ENCODE measurements around the gene PRR5L.

PRR5L gene

GRCh38 chr11:36377759-36378564 is 81.9 kb downstream of the PRR5L start:
- no peak overlapping the region for H2AFZ ChIP-seq
- no peaks in the 10 kb centered on the region for H3K27me3 ChIP-seq (ENCODE audit: control insufficient read depth, insufficient read depth, low read length)
- no peaks in the 10 kb centered on the region for H3K9me3 ChIP-seq (ENCODE audit: control insufficient read depth, low read length)
- no peak for TF ChIP-seq CTCF (IDR thresholded peaks at IDR 0.05)
- H3K4me3 ChIP-seq (ENCODE audit: low read depth, low read length): peak overlapping the region; percentile 53
- no peaks in the 10 kb centered on the region for H3K36me3 ChIP-seq (ENCODE audit: control insufficient read depth, insufficient read depth, low read length)
- H3K4me1 ChIP-seq: no peaks in the 10 kb centered on the region
- peak overlapping the region; percentile 47 for H3K4me2 ChIP-seq (ENCODE audit: low read length)
- no peak overlapping the region for H3K9ac ChIP-seq
- H3K79me2 ChIP-seq: no peaks in the 10 kb centered on the region
- H3K27ac ChIP-seq: no peak overlapping the region

GRCh38 chr11:36379653-36380052 is 83.6 kb downstream of the PRR5L start:
- no peak for TF ChIP-seq CTCF (IDR thresholded peaks at IDR 0.05)
- H3K4me1 ChIP-seq: no peaks in the 10 kb centered on the region
- no peak overlapping the region for H3K9ac ChIP-seq
- H3K27ac ChIP-seq: no peak overlapping the region
- no peaks in the 10 kb centered on the region for H3K79me2 ChIP-seq
- H2AFZ ChIP-seq: no peak overlapping the region
- no peaks in the 10 kb centered on the region for H3K36me3 ChIP-seq (ENCODE audit: control insufficient read depth, insufficient read depth, low read length)
- no peaks in the 10 kb centered on the region for H3K27me3 ChIP-seq (ENCODE audit: control insufficient read depth, insufficient read depth, low read length)
- H3K9me3 ChIP-seq (ENCODE audit: control insufficient read depth, low read length): no peaks in the 10 kb centered on the region
- no peak overlapping the region for H3K4me3 ChIP-seq (ENCODE audit: low read depth, low read length)
- H3K4me2 ChIP-seq (ENCODE audit: low read length): no peak overlapping the region

GRCh38 chr11:36380296-36381014 is 84.4 kb downstream of the PRR5L start:
- Histone ChIP-seq H3K9me3 (ENCODE audit: control insufficient read depth, low read length) (no peaks in the 10 kb centered on the region), H3K9ac (no peak overlapping the region), H2AFZ (no peak overlapping the region), H3K4me3 (ENCODE audit: low read depth, low read length) (no peak overlapping the region), H3K4me1 (no peaks in the 10 kb centered on the region), H3K27ac (no peak overlapping the region), H3K27me3 (ENCODE audit: control insufficient read depth, insufficient read depth, low read length) (no peaks in the 10 kb centered on the region), H3K4me2 (ENCODE audit: low read length) (no peak overlapping the region), H3K36me3 (ENCODE audit: control insufficient read depth, insufficient read depth, low read length) (no peaks in the 10 kb centered on the region), H3K79me2 (no peaks in the 10 kb centered on the region)
- no peak for TF ChIP-seq CTCF (IDR thresholded peaks at IDR 0.05)

- no peak overlapping the region for H3K27ac ChIP-seq
- no peak overlapping the region for H3K4me3 ChIP-seq (ENCODE audit: low read depth, low read length)
Observed at GRCh38 chr11:36381015-36381360, 84.9 kb downstream of the PRR5L start.

More at GRCh38 chr11:36381015-36381360, 84.9 kb downstream of the PRR5L start:
- H3K36me3 ChIP-seq (ENCODE audit: control insufficient read depth, insufficient read depth, low read length): no peaks in the 10 kb centered on the region
- H3K4me2 ChIP-seq (ENCODE audit: low read length): no peak overlapping the region
- no peak overlapping the region for H3K9ac ChIP-seq
- no peaks in the 10 kb centered on the region for H3K79me2 ChIP-seq
- no peaks in the 10 kb centered on the region for H3K27me3 ChIP-seq (ENCODE audit: control insufficient read depth, insufficient read depth, low read length)
- TF ChIP-seq CTCF (IDR thresholded peaks at IDR 0.05): no peak
- no peaks in the 10 kb centered on the region for H3K4me1 ChIP-seq
- no peak overlapping the region for H2AFZ ChIP-seq
- no peaks in the 10 kb centered on the region for H3K9me3 ChIP-seq (ENCODE audit: control insufficient read depth, low read length)
